GM23338 (cell line): ENCODE data around the gene IQCF2. TPM values are rescaled to one million over a fixed set of nuclear protein-coding genes. Genes with fewer than 3 reads are reported as not detected.

Experiments used
- ATAC-seq: fragments of 200-7000 bp; cut with Tn5 transposase; 3 replicates; pipeline ENCODE4 v1.9.1; 2020
- DNase-seq: peaks from one replicate; pipeline ENCODE4 v3.0.0-alpha.2; 2015; ENCODE audit warnings: low spot score
- H2AFZ ChIP-seq: fragments of 200-600 bp; sonication (generic); 2 replicates; pipeline ENCODE4 v1.8.0; 2016; ENCODE audit warnings: antibody characterized with exemption, mild to moderate bottlenecking, moderate library complexity
- H3F3A ChIP-seq: fragments of 200-600 bp; sonication (generic); replicated peaks from 2 replicates; pipeline ENCODE4 v1.8.0; 2017; ENCODE audit warnings: antibody characterized with exemption, mixed run types, low read depth
- H3K27ac ChIP-seq: fragments of 200-600 bp; sonication (generic); 2 replicates; pipeline ENCODE4 v1.6.1; 2016; ENCODE audit warnings: low read depth
- H3K27me3 ChIP-seq: fragments of 200-600 bp; sonication (generic); 2 replicates; pipeline ENCODE4 v1.8.0; 2016; ENCODE audit warnings: mild to moderate bottlenecking, mixed run types, moderate library complexity; ENCODE audit not compliant: insufficient read depth
- H3K36me3 ChIP-seq: fragments of 200-600 bp; sonication (generic); 2 replicates; pipeline ENCODE4 v1.8.0; 2016; ENCODE audit warnings: mild to moderate bottlenecking; ENCODE audit not compliant: insufficient read depth
- H3K4me1 ChIP-seq: fragments of 200-600 bp; sonication (generic); 2 replicates; pipeline ENCODE4 v1.8.0; 2016; ENCODE audit warnings: mild to moderate bottlenecking, moderate library complexity; ENCODE audit not compliant: insufficient read depth
- H3K4me2 ChIP-seq: fragments of 200-600 bp; sonication (generic); 2 replicates; pipeline ENCODE4 v1.7.1; 2017; ENCODE audit warnings: mixed run types
- H3K4me3 ChIP-seq: fragments of 200-600 bp; sonication (generic); 2 replicates; pipeline ENCODE4 v1.6.1; 2016; ENCODE audit warnings: mixed run types
- H3K79me2 ChIP-seq: fragments of 200-600 bp; sonication (generic); replicated peaks from 2 replicates; pipeline ENCODE4 v1.8.0; 2017; ENCODE audit warnings: mild to moderate bottlenecking; ENCODE audit not compliant: insufficient read depth
- H3K9me2 ChIP-seq: fragments of 200-600 bp; sonication (generic); 2 replicates; pipeline ENCODE4 v1.8.0; 2017; ENCODE audit not compliant: insufficient read depth
- H4K20me1 ChIP-seq: fragments of 200-600 bp; sonication (generic); replicated peaks from 2 replicates; pipeline ENCODE4 v1.8.0; 2017; ENCODE audit warnings: mild to moderate bottlenecking; ENCODE audit not compliant: insufficient read depth
- H3K27ac Mint-ChIP-seq: 2 replicates; pipeline ENCODE4 v1.8.0; 2020; ENCODE audit warnings: inconsistent platforms, mild to moderate bottlenecking, moderate library complexity, mixed read lengths
- H3K27me3 Mint-ChIP-seq: 3 replicates; pipeline ENCODE4 v1.8.0; 2022; ENCODE audit warnings: low read depth, mild to moderate bottlenecking, moderate library complexity, mixed read lengths, inconsistent platforms; ENCODE audit not compliant: insufficient read depth, poor library complexity
- H3K36me3 Mint-ChIP-seq: 3 replicates; pipeline ENCODE4 v1.8.0; 2021; ENCODE audit warnings: low read depth, mild to moderate bottlenecking, inconsistent platforms, moderate library complexity, mixed read lengths
- H3K4me1 Mint-ChIP-seq: 3 replicates; pipeline ENCODE4 v1.8.0; 2020; ENCODE audit warnings: mild to moderate bottlenecking, inconsistent platforms, mixed read lengths
- H3K4me3 Mint-ChIP-seq: 3 replicates; pipeline ENCODE4 v1.8.0; 2021; ENCODE audit warnings: moderate library complexity, mild to moderate bottlenecking, inconsistent platforms, mixed read lengths
- H3K9me3 Mint-ChIP-seq: 3 replicates; pipeline ENCODE4 v1.8.0; 2020; ENCODE audit warnings: moderate library complexity, mild to moderate bottlenecking, inconsistent platforms, mixed read lengths
- CREB1 ChIP-seq: fragments of 250-450 bp; sonication (Bioruptor Pico); IDR thresholded peaks from 2 replicates; pipeline ENCODE4 v1.5.0; 2020; ENCODE audit warnings: low read depth, mild to moderate bottlenecking, moderate library complexity
- CTCF ChIP-seq, 2 experiments: fragments of 200-600 bp in 1 of 2; sonication (generic) in 1 of 2; conservative IDR thresholded peaks; 2 replicates each; pipeline versions ENCODE4 v1.5.1 to v1.6.1; 2016 to 2017; ENCODE audit warnings: antibody characterized with exemption in 2 of 2, low read depth in 2 of 2, mild to moderate bottlenecking in 2 of 2, moderate library complexity in 1 of 2
- ZNF114 ChIP-seq: fragments of 250-450 bp; sonication (Bioruptor Pico); IDR thresholded peaks from 2 replicates; pipeline ENCODE4 v1.5.0; 2020; ENCODE audit warnings: mild to moderate bottlenecking, moderate library complexity
- long read RNA-seq: library from polyadenylated mRNA; unstranded; transcript quantifications from one replicate; pipeline ENCODE4 v2.0.0, GENCODE V29; 2020; ENCODE audit not compliant: unreplicated experiment
- polyA plus RNA-seq: library from polyadenylated mRNA; unstranded; fragments of >200 nt; fragmentation: Nextera tagmentation; extraction: Ambion mirVana; gene quantifications from 2 replicates; pipeline ENCODE4 v1.2.1, GENCODE V29; 2016
- total RNA-seq: library from RNA; depleted of rRNA; stranded (reverse); fragments of >200 nt; shearing (Covaris generic); gene quantifications from 2 replicates; pipeline ENCODE4 v1.2.3, GENCODE V29; 2014; rRNA removed
- TF ChIP-seq, protein P1 (sequence below): fragments of 250-450 bp; sonication (Bioruptor Pico); IDR thresholded peaks from 2 replicates; pipeline ENCODE4 v1.5.0; 2020; ENCODE audit warnings: mild to moderate bottlenecking, moderate library complexity

The IQCF2 gene
- total RNA-seq (not detected in 2 replicates), polyA plus RNA-seq (not detected in 2 replicates)
- long read RNA-seq = 0 reads

DNA sequence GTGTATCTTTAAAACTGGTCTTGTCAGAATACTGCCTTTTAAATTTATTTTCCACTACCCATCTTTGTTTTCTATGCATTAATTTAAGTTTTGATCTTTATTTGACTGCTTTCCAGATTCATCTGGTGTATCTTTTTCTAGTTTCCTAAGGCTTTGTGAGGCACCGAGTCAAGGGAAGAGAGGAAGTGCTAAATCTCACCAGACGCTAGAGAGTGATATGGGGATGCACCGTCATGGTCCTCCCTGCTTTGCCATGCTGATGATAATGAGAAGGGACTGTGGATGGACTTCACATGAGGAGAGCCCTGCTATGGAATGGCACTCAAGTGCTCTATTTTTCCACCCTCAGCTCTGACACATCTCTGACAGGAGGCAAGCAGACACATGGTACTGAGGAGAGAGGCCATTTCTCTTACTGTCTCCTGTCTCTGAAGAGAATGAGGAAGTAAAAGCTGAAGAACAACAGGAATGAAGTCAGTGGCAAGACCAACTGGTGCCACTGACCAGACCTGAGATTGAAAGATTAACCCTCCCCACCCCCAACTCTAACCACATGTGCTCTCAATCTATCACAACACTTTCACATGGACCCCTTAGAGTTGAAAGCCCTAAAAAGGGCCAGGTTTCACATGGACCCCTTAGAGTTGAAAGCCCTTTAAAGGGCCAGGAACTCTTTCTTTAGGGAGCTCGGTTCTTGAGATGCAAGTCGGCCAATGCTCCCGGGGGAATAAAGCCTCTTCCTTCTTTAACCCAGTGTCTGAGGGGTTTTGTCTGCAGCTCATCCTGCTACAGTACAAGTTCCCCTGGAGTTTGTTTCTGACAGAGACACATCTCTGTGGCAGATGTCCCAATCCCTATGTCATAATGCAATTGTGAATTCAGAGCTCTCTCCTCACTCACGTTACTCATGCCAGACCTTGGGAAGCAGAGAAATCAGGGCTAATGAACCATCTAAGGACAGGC lies at the start of gene IQCF2:
TSS of gene IQCF2 (plus strand) at position 913 of the 963 bp plus-strand sequence. CDS start 52 bp downstream, outside the sequence.
- Histone ChIP-seq H3K27ac (no peak within 1 kb of the TSS), H3K79me2 (no peaks in the 10 kb centered on the region), H2AFZ (no peak within 1 kb of the TSS), H3K4me2 (no peak within 1 kb of the TSS), H3K4me1 (no peaks in the 10 kb centered on the region), H3K9me2 (0 out of 2 replicates have a peak, but pooled peaks cover 6% of the 10 kb centered on the region), H3F3A (no peaks in the 10 kb centered on the region), H3K36me3 (no peaks in the 10 kb centered on the region), H3K4me3 (no peak within 1 kb of the TSS), H3K27me3 (no peaks in the 10 kb centered on the region), H4K20me1 (no peaks in the 10 kb centered on the region)
- peaks cover 27% of the 10 kb centered on the region for H3K9me3 Mint-ChIP-seq
- no peak for TF ChIP-seq ZNF114 (CRISPR knock-in tag)
- no peak for TF ChIP-seq CTCF (conservative IDR thresholded peaks at IDR 0.05; ENCODE audit: low read depth in 2 of 2)
- no peak for TF ChIP-seq CREB1 (CRISPR knock-in tag)
- H3K4me1 Mint-ChIP-seq = no peaks in the 10 kb centered on the region; the same call in 2 of the 3 replicates
- no peak within 1 kb of the TSS for H3K27ac Mint-ChIP-seq
- peaks cover 4% of the 10 kb centered on the region for H3K27me3 Mint-ChIP-seq
- ATAC-seq = no peak
- DNase-seq = no peak
- H3K36me3 Mint-ChIP-seq = peaks cover 8% of the 10 kb centered on the region
- H3K4me3 Mint-ChIP-seq = no peak within 1 kb of the TSS

DNA sequence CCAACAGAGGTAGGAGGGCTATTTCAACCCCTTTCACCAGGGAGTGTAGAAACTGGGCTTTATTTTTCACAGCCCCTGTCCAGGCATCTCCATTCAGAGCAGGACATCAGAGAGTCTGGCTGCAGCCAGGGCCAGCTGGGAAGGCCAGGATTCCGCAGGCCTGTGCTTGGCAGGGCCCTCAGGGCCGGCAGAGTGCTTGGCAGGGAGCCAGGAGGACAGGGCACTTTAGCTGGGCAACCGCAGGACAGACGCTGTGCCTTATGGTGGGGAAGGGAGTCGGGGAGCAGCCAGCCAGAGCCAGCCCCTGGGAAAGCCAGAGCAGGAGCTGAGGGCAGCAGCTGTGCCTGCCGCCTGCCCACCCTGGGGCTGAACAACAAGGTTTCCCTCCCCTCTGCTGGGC lies 47.9 kb upstream of the IQCF2 start:
- ATAC-seq = no peak

More for the DNA sequence above, 47.9 kb upstream of the IQCF2 start:
- no peaks in the 10 kb centered on the region for H3K4me1 ChIP-seq
- Mint-ChIP-seq H3K9me3 (no peaks in the 10 kb centered on the region), H3K27me3 (peaks cover 9% of the 10 kb centered on the region), H3K4me3 (no peak overlapping the region), H3K4me1 (no peaks in the 10 kb centered on the region), H3K27ac (no peak overlapping the region), H3K36me3 (no peaks in the 10 kb centered on the region)
- no peaks in the 10 kb centered on the region for H4K20me1 ChIP-seq
- no peak overlapping the region for H3K4me3 ChIP-seq
- H3K27ac ChIP-seq = no peak overlapping the region
- no peak overlapping the region for H3K4me2 ChIP-seq
- no peaks in the 10 kb centered on the region for H3F3A ChIP-seq
- H3K79me2 ChIP-seq = no peaks in the 10 kb centered on the region
- H3K36me3 ChIP-seq = no peaks in the 10 kb centered on the region
- H3K9me2 ChIP-seq = no peaks in the 10 kb centered on the region; the same call in 1 of the 2 replicates
- TF ChIP-seq, protein P1, sequence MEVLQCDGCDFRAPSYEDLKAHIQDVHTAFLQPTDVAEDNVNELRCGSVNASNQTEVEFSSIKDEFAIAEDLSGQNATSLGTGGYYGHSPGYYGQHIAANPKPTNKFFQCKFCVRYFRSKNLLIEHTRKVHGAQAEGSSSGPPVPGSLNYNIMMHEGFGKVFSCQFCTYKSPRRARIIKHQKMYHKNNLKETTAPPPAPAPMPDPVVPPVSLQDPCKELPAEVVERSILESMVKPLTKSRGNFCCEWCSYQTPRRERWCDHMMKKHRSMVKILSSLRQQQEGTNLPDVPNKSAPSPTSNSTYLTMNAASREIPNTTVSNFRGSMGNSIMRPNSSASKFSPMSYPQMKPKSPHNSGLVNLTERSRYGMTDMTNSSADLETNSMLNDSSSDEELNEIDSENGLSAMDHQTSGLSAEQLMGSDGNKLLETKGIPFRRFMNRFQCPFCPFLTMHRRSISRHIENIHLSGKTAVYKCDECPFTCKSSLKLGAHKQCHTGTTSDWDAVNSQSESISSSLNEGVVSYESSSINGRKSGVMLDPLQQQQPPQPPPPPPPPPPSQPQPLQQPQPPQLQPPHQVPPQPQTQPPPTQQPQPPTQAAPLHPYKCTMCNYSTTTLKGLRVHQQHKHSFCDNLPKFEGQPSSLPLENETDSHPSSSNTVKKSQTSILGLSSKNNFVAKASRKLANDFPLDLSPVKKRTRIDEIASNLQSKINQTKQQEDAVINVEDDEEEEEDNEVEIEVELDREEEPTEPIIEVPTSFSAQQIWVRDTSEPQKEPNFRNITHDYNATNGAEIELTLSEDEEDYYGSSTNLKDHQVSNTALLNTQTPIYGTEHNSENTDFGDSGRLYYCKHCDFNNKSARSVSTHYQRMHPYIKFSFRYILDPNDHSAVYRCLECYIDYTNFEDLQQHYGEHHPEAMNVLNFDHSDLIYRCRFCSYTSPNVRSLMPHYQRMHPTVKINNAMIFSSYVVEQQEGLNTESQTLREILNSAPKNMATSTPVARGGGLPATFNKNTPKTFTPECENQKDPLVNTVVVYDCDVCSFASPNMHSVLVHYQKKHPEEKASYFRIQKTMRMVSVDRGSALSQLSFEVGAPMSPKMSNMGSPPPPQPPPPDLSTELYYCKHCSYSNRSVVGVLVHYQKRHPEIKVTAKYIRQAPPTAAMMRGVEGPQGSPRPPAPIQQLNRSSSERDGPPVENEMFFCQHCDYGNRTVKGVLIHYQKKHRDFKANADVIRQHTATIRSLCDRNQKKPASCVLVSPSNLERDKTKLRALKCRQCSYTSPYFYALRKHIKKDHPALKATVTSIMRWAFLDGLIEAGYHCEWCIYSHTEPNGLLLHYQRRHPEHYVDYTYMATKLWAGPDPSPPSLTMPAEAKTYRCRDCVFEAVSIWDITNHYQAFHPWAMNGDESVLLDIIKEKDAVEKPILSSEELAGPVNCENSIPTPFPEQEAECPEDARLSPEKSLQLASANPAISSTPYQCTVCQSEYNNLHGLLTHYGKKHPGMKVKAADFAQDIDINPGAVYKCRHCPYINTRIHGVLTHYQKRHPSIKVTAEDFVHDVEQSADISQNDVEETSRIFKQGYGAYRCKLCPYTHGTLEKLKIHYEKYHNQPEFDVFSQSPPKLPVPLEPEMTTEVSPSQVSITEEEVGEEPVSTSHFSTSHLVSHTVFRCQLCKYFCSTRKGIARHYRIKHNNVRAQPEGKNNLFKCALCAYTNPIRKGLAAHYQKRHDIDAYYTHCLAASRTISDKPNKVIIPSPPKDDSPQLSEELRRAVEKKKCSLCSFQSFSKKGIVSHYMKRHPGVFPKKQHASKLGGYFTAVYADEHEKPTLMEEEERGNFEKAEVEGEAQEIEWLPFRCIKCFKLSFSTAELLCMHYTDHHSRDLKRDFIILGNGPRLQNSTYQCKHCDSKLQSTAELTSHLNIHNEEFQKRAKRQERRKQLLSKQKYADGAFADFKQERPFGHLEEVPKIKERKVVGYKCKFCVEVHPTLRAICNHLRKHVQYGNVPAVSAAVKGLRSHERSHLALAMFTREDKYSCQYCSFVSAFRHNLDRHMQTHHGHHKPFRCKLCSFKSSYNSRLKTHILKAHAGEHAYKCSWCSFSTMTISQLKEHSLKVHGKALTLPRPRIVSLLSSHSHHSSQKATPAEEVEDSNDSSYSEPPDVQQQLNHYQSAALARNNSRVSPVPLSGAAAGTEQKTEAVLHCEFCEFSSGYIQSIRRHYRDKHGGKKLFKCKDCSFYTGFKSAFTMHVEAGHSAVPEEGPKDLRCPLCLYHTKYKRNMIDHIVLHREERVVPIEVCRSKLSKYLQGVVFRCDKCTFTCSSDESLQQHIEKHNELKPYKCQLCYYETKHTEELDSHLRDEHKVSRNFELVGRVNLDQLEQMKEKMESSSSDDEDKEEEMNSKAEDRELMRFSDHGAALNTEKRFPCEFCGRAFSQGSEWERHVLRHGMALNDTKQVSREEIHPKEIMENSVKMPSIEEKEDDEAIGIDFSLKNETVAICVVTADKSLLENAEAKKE (CRISPR knock-in tag) = no peak
- no peak for TF ChIP-seq CTCF (conservative IDR thresholded peaks at IDR 0.05; ENCODE audit: low read depth in 2 of 2)
- H3K27me3 ChIP-seq = no peaks in the 10 kb centered on the region
- DNase-seq = no peak
- H2AFZ ChIP-seq = no peak overlapping the region
